A673 (cell line): ENCODE measurements around the gene SMARCC1. TPM values are rescaled to one million over a fixed set of nuclear protein-coding genes. Genes with fewer than 3 reads are reported as not detected.

ENCODE experiments used
- BruUV-seq: library from RNA; stranded (reverse); fragments of 400-500 nt; replicated peaks from 2 replicates; lab custom pipeline; 2021; lab: Mats Ljungman, UMichigan
- CTCF ChIA-PET: fragments of 300-600 bp; sonication (Branson Sonifier 250); formaldehyde crosslinking; loops from one replicate; lab custom pipeline; 2022; ENCODE audit warnings: antibody characterized with exemption; lab: Charles Lee
- POLR2A ChIA-PET: fragments of 300-600 bp; sonication (Branson Sonifier 250); formaldehyde crosslinking; loops from one replicate; lab custom pipeline; 2022; ENCODE audit warnings: antibody characterized with exemption; ENCODE audit not compliant: low non-redundant PET; lab: Charles Lee
- DNase-seq: peaks from one replicate; pipeline ENCODE4 v3.0.0-alpha.2; 2015; ENCODE audit warnings: low spot score
- H3K27ac ChIP-seq: fragments of 200-600 bp; sonication (generic); 2 replicates; pipeline ENCODE4 v1.5.1; 2016; ENCODE audit warnings: mixed run types, low read depth, mild to moderate bottlenecking, mixed read lengths, antibody characterized with exemption, low read length; ENCODE audit not compliant: poor library complexity, severe bottlenecking
- H3K27me3 ChIP-seq: fragments of 200-600 bp; sonication (generic); replicated peaks from 2 replicates; pipeline ENCODE4 v1.6.1; 2017; ENCODE audit warnings: mixed run types, low read depth, mild to moderate bottlenecking, mixed read lengths, antibody characterized with exemption, low read length; ENCODE audit not compliant: insufficient read depth, poor library complexity
- H3K36me3 ChIP-seq: fragments of 200-600 bp; sonication (generic); 2 replicates; pipeline ENCODE4 v1.6.1; 2016; ENCODE audit warnings: mixed run types, mild to moderate bottlenecking, mixed read lengths, antibody characterized with exemption, low read length; ENCODE audit not compliant: insufficient read depth, poor library complexity, severe bottlenecking
- H3K4me1 ChIP-seq: fragments of 200-600 bp; sonication (generic); 2 replicates; pipeline ENCODE4 v1.6.1; 2017; ENCODE audit warnings: mixed run types, mild to moderate bottlenecking, mixed read lengths, antibody characterized with exemption, low read length; ENCODE audit not compliant: insufficient read depth, poor library complexity, severe bottlenecking
- H3K4me3 ChIP-seq: fragments of 200-600 bp; sonication (generic); 2 replicates; pipeline ENCODE4 v1.5.1; 2016; ENCODE audit warnings: low read depth, mixed run types, mild to moderate bottlenecking, mixed read lengths, low read length; ENCODE audit not compliant: poor library complexity, severe bottlenecking
- H3K9me3 ChIP-seq: fragments of 200-600 bp; sonication (generic); 2 replicates; pipeline ENCODE4 v1.6.1; 2016; ENCODE audit warnings: mixed run types, low read depth, mild to moderate bottlenecking, mixed read lengths, antibody characterized with exemption, low read length; ENCODE audit not compliant: poor library complexity, severe bottlenecking
- CTCF ChIP-seq: fragments of 300-800, 200-600 bp; sonication (generic); conservative IDR thresholded peaks from 2 replicates; pipeline ENCODE4 v1.5.1; 2017; ENCODE audit warnings: low read depth, mild to moderate bottlenecking, antibody characterized with exemption, low read length, moderate library complexity, mixed read lengths
- EZH2 ChIP-seq: fragments of 200-600 bp; sonication (generic); IDR thresholded peaks from 2 replicates; pipeline ENCODE4 v1.6.1; 2017; ENCODE audit warnings: borderline replicate concordance, low read depth, mild to moderate bottlenecking, mixed read lengths, antibody characterized with exemption, low read length; ENCODE audit not compliant: poor library complexity, severe bottlenecking
- intact Hi-C: fragments of 100-400 bp; cut with micrococcal nuclease; formaldehyde crosslinking; loops from one replicate; pipeline ENCODE4 v1.10.0; 2022; ENCODE audit not compliant: unreplicated experiment
- total RNA-seq: library from RNA; stranded (reverse); gene quantifications from 2 replicates; pipeline ENCODE4 v1.2.3, GENCODE V29; 2021

SMARCC1 gene
- total RNA-seq, 1 experiment from 2014 or later = 126 TPM

- TF ChIP-seq CTCF (no peak), EZH2 (no peak)
- BruUV-seq = no TSS peak
- Histone ChIP-seq H3K36me3 (peaks cover 75% of the 10 kb centered on the region), H3K4me3 (no peak overlapping the region), H3K9me3 (no peaks in the 10 kb centered on the region), H3K27me3 (no peaks in the 10 kb centered on the region), H3K27ac (no peak overlapping the region), H3K4me1 (no peaks in the 10 kb centered on the region)
- POLR2A ChIA-PET = no interaction called here
- CTCF ChIA-PET = no interaction called here
- intact Hi-C loops = no loop called here
- DNase-seq = no peak
These were observed 176.0 kb downstream of the SMARCC1 start for GRCh38 chr3:47605652-47606051.

GRCh38 chr3:47604145-47604544 lies 177.5 kb downstream of the SMARCC1 start:
- no peak overlapping the region for H3K4me3 ChIP-seq
- H3K36me3 ChIP-seq = peaks cover 73% of the 10 kb centered on the region
- H3K27me3 ChIP-seq = no peaks in the 10 kb centered on the region
- no TSS peak for BruUV-seq
- POLR2A ChIA-PET = no interaction called here
- intact Hi-C loops = no loop called here
- no peaks in the 10 kb centered on the region for H3K4me1 ChIP-seq
- no peaks in the 10 kb centered on the region for H3K9me3 ChIP-seq
- TF ChIP-seq CTCF (no peak), EZH2 (no peak)
- CTCF ChIA-PET = no interaction called here
- H3K27ac ChIP-seq = no peak overlapping the region
- DNase-seq = no peak

- no peak overlapping the region for H3K27ac ChIP-seq
- H3K4me3 ChIP-seq = no peak overlapping the region
- no peak for DNase-seq
- intact Hi-C loops = no loop called here
- no peaks in the 10 kb centered on the region for H3K27me3 ChIP-seq
- H3K36me3 ChIP-seq = peaks cover 65% of the 10 kb centered on the region
- H3K4me1 ChIP-seq = no peaks in the 10 kb centered on the region
- no TSS peak for BruUV-seq
- ChIA-PET POLR2A (no interaction called here), CTCF (no interaction called here)
- no peaks in the 10 kb centered on the region for H3K9me3 ChIP-seq
- TF ChIP-seq CTCF (no peak), EZH2 (no peak)
These were observed 178.4 kb downstream of the SMARCC1 start for GRCh38 chr3:47603332-47603731.
